GM19455 (cell line): Measurements from ENCODE around the gene GPHA2.

Experiments used
- ATAC-seq: cut with Tn5 transposase; IDR thresholded peaks from one replicate; pipeline ENCODE4 v1.9.1; 2021; ENCODE audit not compliant: unreplicated experiment

GPHA2 gene

DNA sequence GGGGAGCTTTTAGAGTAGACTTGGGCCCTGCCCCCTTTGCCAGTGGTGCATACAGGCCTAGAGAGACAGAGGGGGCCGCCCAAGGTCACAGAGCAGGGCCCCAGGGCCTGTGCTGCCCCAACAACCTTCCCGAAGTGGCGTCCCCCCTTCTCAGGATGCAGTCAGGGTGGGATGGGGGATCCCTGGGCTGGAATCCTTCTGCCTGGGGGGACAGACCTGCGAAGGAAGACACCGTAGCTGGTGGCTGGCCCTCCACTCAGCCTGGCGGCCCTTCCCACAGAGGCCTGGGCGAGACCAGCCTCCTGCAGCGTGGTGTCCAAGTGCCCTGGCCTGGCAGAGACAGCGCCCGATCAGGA, 42.9 kb downstream of the GPHA2 start:
- ATAC-seq, result no peak

DNA sequence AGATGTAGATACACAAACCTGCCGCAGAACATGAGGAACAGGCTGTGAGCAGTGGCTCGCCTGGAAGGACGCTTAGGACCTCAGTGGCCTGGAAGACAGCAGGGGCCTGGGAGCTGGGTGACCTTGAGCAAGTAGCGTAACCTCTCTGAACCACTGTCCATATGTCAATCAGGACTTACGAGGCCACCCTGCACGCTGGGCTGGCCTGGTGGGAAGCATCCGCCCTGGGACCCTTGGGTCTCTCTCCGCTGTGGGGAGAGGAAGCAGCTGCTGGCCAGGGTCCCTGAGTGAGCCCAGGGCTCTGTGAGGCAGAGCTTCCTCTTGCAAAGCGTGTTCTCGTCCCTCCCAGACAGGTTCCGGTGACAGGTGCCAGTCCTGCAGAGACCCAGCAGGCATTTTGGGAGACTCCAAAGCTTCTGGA, 43.3 kb downstream of the GPHA2 start:
- no peak for ATAC-seq

DNA sequence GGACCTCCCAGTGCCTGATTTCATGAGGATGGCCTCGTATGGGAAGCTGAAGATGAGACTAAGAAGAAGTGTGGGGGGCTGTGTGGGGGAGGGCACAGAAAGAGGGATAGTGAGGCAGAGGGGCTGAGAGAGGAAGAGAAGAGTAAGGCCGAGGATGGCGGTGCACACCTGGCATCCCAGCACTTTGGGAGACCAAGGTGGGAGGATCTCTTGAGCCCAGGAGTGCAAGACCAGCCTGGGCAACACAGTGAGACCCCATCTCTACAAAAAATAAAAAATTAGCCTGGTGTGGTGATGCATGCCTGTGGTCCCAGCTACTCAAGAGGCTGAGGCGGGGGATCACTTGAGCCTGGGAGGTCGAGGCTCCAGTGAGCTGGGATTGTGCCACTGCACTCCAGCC, 43.8 kb downstream of the GPHA2 start:
- no peak for ATAC-seq

DNA sequence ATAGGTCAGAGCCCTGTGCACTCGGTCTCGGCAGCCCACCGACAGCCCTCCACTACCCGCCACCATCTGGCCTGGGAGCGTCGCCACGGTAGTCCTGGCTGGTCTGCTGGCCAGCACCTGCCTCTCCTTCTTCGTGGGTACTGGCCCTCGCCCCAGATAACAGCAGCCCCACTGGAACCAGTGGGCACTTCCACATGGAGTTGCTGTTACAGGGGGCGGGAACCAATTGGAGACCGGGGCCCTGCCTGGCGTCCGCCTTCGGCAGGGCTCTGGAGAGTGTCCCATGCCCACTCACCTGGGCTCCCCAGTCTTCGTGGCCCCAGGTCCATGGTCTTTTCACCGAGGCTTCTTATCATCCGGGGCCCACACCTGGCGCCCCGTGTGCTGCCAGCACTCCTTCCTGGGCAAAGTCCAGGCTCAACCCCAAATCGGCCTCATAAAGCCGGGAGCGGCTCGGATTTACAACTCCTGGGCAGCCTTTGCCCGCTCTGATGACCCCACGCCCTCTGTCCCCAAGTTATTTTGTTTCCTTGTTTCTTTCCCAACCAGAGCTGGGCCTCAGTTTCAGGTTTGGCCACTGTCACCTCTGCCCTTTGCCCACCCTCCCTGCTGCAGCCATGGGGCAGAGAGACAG, 44.4 kb downstream of the GPHA2 start:
- no peak for ATAC-seq

GRCh38 chr11:64890522-64890939, 45.2 kb downstream of the GPHA2 start:
- no peak for ATAC-seq

- no peak for ATAC-seq
These were observed 46.8 kb downstream of the GPHA2 start for GRCh38 chr11:64888729-64889511.

- ATAC-seq, result no peak
These were observed 47.3 kb downstream of the GPHA2 start for GRCh38 chr11:64888406-64888728.

- peak; percentile 72 for ATAC-seq
These were observed 47.8 kb downstream of the GPHA2 start for GRCh38 chr11:64887757-64888405.

GRCh38 chr11:64887234-64887756, 48.4 kb downstream of the GPHA2 start:
- no peak for ATAC-seq

DNA sequence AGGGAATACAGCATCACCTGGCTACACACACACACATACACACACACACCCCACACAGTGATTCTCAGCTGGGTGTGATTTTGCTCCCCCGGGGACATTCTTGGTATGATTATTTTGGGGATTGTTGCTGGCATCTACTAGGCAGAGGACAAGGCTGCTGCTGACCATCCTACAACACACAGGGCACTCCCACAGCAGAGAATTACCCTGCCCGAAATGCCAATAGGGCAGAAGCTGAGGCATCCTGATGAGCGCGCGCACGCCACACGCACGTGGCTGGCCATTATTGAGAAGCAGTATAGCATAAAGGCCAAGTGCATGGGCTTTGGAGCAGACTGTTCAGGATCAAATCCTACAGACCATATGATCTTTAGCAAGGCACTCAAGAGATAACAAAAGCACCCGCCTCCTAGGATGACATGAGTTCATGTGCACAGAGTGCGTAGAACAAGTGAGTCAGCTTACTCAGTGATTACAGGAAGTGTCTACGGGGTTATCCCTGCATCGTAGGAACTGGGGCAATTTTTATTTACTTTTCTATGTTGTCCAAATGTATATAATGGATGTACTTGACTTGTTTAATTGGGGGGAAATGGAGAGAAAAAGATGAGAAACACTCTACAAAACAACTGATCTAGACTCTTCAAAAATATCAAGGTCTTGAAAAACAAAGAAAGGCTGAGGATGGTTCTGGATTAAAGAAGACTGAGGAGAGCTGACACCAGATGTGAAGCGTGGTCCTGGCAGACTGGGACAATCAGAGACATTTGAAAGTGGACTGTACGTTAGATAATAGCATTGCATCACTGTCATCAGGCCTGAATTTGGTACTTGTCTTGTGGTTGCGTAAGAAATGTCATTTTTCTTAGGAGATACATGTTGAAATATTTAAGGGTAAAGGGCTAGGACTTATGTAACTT, 50.1 kb downstream of the GPHA2 start:
- no peak for ATAC-seq
